PC-3 (cell line): Measurements from ENCODE around the gene PRPH2. TPM values are rescaled to one million over a fixed set of nuclear protein-coding genes. Genes with fewer than 3 reads are reported as not detected.

Experiments used
- ATAC-seq: fragments of 200-7000 bp; cut with Tn5 transposase; 2 replicates; pipeline ENCODE4 v1.9.1; 2020; ENCODE audit warnings: mild to moderate bottlenecking, moderate library complexity
- BruUV-seq: library from RNA; stranded (reverse); fragments of 400-500 nt; replicated peaks from 2 replicates; lab custom pipeline; 2021; lab: Mats Ljungman, UMichigan
- CTCF ChIA-PET: fragments of 300-600 bp; sonication (Branson Sonifier 250); formaldehyde crosslinking; loops from one replicate; lab custom pipeline; 2022; ENCODE audit warnings: antibody characterized with exemption; lab: Charles Lee
- POLR2A ChIA-PET: fragments of 300-600 bp; sonication (Branson Sonifier 250); formaldehyde crosslinking; loops from one replicate; lab custom pipeline; 2022; ENCODE audit warnings: antibody characterized with exemption; ENCODE audit not compliant: unreplicated experiment; lab: Charles Lee
- DNase-seq: peaks from one replicate; pipeline ENCODE4 v3.0.0-alpha.2; 2015
- H2AFZ ChIP-seq: fragments of 300-600 bp; sonication (generic); 2 replicates; pipeline ENCODE4 v1.6.0; 2016; ENCODE audit warnings: antibody characterized with exemption, low read length
- H3F3A ChIP-seq: fragments of 300-600 bp; sonication (generic); one replicate; pipeline ENCODE4 v1.6.0; 2017; ENCODE audit warnings: antibody characterized with exemption, low read length, control low read depth, mild to moderate bottlenecking; ENCODE audit not compliant: unreplicated experiment
- H3K27ac ChIP-seq: fragments of 300-600 bp; sonication (generic); 2 replicates; pipeline ENCODE4 v1.5.1; 2016; ENCODE audit warnings: mild to moderate bottlenecking, low read length
- H3K27me3 ChIP-seq: fragments of 300-600 bp; sonication (generic); 2 replicates; pipeline ENCODE4 v1.6.1; 2016; ENCODE audit warnings: low read length, mixed read lengths
- H3K36me3 ChIP-seq: fragments of 300-600 bp; sonication (generic); 2 replicates; pipeline ENCODE4 v1.6.1; 2016; ENCODE audit warnings: low read depth, mixed run types, low read length, mixed read lengths
- H3K4me1 ChIP-seq: fragments of 300-600 bp; sonication (generic); 2 replicates; pipeline ENCODE4 v1.5.1; 2016; ENCODE audit warnings: low read length; ENCODE audit not compliant: insufficient read depth
- H3K4me2 ChIP-seq: fragments of 300-600 bp; sonication (generic); 2 replicates; pipeline ENCODE4 v1.6.0; 2016; ENCODE audit warnings: low read length
- H3K4me3 ChIP-seq: fragments of 300-600 bp; sonication (generic); 2 replicates; pipeline ENCODE4 v1.5.1; 2016; ENCODE audit warnings: mild to moderate bottlenecking, low read length, mixed read lengths
- H3K79me2 ChIP-seq: fragments of 300-600 bp; sonication (generic); 2 replicates; pipeline ENCODE4 v1.6.1; 2017; ENCODE audit warnings: low read length, mixed read lengths
- H3K9ac ChIP-seq: fragments of 300-600 bp; sonication (generic); 2 replicates; pipeline ENCODE4 v1.6.0; 2016; ENCODE audit warnings: mild to moderate bottlenecking, low read length
- H3K9me2 ChIP-seq: fragments of 300-600 bp; sonication (generic); replicated peaks from 2 replicates; pipeline ENCODE4 v1.6.1; 2016; ENCODE audit warnings: mixed run types, low read length, mixed read lengths
- H3K9me3 ChIP-seq: fragments of 300-600 bp; sonication (generic); 2 replicates; pipeline ENCODE4 v1.6.1; 2016; ENCODE audit warnings: low read length, mixed read lengths
- H4K20me1 ChIP-seq: fragments of 300-600 bp; sonication (generic); 2 replicates; pipeline ENCODE4 v1.6.1; 2016; ENCODE audit warnings: low read length, mixed read lengths
- EZH2 ChIP-seq: fragments of 300-600 bp; sonication (generic); IDR thresholded peaks from one replicate; pipeline ENCODE4 v1.6.1; 2017; ENCODE audit warnings: antibody characterized with exemption, mild to moderate bottlenecking, low read length; ENCODE audit not compliant: unreplicated experiment
- EZH2phosphoT487 ChIP-seq: fragments of 300-600 bp; sonication (generic); IDR thresholded peaks from 2 replicates; pipeline ENCODE4 v1.6.1; 2018; ENCODE audit warnings: mild to moderate bottlenecking, antibody characterized with exemption, low read length, borderline replicate concordance
- intact Hi-C: fragments of 100-400 bp; cut with micrococcal nuclease; formaldehyde crosslinking; loops from 2 replicates; pipeline ENCODE4 v1.9.0; 2023
- total RNA-seq: library from RNA; depleted of rRNA; stranded (reverse); fragments of >200 nt; gene quantifications from 2 replicates; pipeline ENCODE4 v1.2.3, GENCODE V29; 2014
- TF ChIP-seq, protein P1 (sequence below): fragments of 300-600 bp; sonication (generic); conservative IDR thresholded peaks from 2 replicates; pipeline ENCODE4 v1.5.1; 2017; ENCODE audit warnings: antibody characterized with exemption, low read depth, mild to moderate bottlenecking, low read length

Gene PRPH2
- total RNA-seq, 1 experiment from 2014 or later = not detected

DNA sequence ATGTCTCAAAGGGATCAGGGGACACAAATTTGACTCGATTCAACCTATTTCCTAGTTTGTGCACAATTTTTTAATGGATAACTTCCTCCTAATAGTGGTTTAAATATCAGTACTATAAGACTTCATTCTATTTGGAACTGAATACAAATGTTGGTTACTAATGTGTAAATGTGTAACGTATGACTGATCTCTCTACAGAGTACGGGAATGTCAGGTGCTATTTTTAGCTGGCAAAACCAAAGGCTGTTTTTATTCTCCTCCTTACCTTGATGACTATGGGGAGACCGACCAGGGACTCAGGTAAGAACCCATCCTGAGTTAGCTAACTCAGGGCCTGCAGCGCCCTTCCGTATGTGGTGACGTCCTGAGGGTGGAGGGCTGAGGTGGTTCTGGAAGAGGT is 33.0 kb downstream of the PRPH2 start:
- intact Hi-C loops = no loop called here
- POLR2A ChIA-PET = no interaction called here
- H2AFZ ChIP-seq = no peak overlapping the region
- no peaks in the 10 kb centered on the region for H4K20me1 ChIP-seq
- ATAC-seq (no peak), DNase-seq (no peak)
- no peaks in the 10 kb centered on the region for H3K4me1 ChIP-seq
- no peaks in the 10 kb centered on the region for H3K9me3 ChIP-seq
- H3K27me3 ChIP-seq = no peaks in the 10 kb centered on the region
- H3F3A ChIP-seq = no peaks in the 10 kb centered on the region
- H3K4me2 ChIP-seq = no peak overlapping the region
- H3K9ac ChIP-seq = no peak overlapping the region
- H3K9me2 ChIP-seq = no peaks in the 10 kb centered on the region
- H3K27ac ChIP-seq = no peak overlapping the region
- TF ChIP-seq, protein P1, sequence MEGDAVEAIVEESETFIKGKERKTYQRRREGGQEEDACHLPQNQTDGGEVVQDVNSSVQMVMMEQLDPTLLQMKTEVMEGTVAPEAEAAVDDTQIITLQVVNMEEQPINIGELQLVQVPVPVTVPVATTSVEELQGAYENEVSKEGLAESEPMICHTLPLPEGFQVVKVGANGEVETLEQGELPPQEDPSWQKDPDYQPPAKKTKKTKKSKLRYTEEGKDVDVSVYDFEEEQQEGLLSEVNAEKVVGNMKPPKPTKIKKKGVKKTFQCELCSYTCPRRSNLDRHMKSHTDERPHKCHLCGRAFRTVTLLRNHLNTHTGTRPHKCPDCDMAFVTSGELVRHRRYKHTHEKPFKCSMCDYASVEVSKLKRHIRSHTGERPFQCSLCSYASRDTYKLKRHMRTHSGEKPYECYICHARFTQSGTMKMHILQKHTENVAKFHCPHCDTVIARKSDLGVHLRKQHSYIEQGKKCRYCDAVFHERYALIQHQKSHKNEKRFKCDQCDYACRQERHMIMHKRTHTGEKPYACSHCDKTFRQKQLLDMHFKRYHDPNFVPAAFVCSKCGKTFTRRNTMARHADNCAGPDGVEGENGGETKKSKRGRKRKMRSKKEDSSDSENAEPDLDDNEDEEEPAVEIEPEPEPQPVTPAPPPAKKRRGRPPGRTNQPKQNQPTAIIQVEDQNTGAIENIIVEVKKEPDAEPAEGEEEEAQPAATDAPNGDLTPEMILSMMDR = no peak
- no peak for TF ChIP-seq EZH2phosphoT487
- no peak for TF ChIP-seq EZH2
- BruUV-seq = no TSS peak
- H3K4me3 ChIP-seq = no peak overlapping the region
- peaks cover 36% of the 10 kb centered on the region for H3K36me3 ChIP-seq
- CTCF ChIA-PET = no interaction called here
- H3K79me2 ChIP-seq = no peaks in the 10 kb centered on the region

DNA sequence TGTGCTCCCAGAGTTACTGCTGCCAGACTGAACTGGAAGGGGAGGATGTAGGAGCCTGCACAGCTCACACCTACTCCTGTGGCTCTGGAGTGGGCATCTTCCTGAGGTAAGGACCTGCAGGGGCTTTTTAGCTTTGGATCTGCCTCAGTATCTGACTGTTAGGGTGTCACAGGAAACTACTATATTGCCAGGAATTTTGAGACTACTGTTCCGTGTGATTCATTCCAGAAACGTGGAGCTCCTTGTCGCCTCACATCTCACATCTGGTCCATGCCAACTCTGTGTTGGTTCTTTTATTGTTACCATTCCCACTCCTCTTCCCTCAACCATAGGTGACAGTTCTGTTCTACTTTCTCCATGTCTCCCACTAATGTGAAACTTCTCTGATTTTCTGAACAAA is 34.1 kb downstream of the PRPH2 start:
- H2AFZ ChIP-seq = no peak overlapping the region
- H3K9me3 ChIP-seq = no peaks in the 10 kb centered on the region
- no peak overlapping the region for H3K4me3 ChIP-seq
- H3K4me2 ChIP-seq = no peak overlapping the region
- CTCF ChIA-PET = no interaction called here
- no peaks in the 10 kb centered on the region for H3K79me2 ChIP-seq
- H3K27ac ChIP-seq = no peak overlapping the region
- BruUV-seq = no TSS peak
- no peak overlapping the region for H3K9ac ChIP-seq
- TF ChIP-seq, protein P1 = no peak
- TF ChIP-seq EZH2phosphoT487 = no peak
- no peak for TF ChIP-seq EZH2
- H3F3A ChIP-seq = no peaks in the 10 kb centered on the region
- H3K4me1 ChIP-seq = no peaks in the 10 kb centered on the region
- ATAC-seq (no peak), DNase-seq (no peak)
- no peaks in the 10 kb centered on the region for H3K9me2 ChIP-seq
- POLR2A ChIA-PET = no interaction called here
- intact Hi-C loops = no loop called here
- no peaks in the 10 kb centered on the region for H3K27me3 ChIP-seq
- peaks cover 44% of the 10 kb centered on the region for H3K36me3 ChIP-seq
- H4K20me1 ChIP-seq = no peaks in the 10 kb centered on the region

DNA sequence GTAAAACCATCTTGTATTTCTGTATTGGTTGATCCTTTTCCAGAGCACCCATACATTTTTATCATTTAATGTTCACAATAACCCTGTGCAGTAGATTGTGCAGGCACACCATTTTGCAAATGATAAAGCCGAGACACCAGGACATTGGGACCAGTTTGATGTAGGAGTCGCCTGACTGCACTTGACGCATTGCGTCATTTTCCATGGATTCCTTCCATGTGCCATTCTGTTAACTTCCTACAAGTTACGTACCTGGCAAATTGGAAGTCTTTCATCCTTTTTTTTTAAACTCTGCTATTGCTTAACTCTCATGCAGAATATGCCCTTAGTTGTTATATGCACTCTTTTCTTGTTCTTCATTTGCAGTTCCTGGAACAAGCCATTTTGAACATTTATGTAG is 43.0 kb downstream of the PRPH2 start:
- Histone ChIP-seq H3K4me3 (no peak overlapping the region), H3K9me3 (no peaks in the 10 kb centered on the region), H3K27ac (no peak overlapping the region), H3K27me3 (no peaks in the 10 kb centered on the region), H3K9ac (no peak overlapping the region), H3K9me2 (no peaks in the 10 kb centered on the region), H3F3A (no peaks in the 10 kb centered on the region), H2AFZ (no peak overlapping the region), H3K36me3 (peaks cover 56% of the 10 kb centered on the region), H3K4me2 (no peak overlapping the region), H3K4me1 (no peaks in the 10 kb centered on the region), H3K79me2 (no peaks in the 10 kb centered on the region), H4K20me1 (no peaks in the 10 kb centered on the region)
- TF ChIP-seq EZH2 (no peak), EZH2phosphoT487 (no peak)
- TF ChIP-seq, protein P1 = no peak
- no peak for ATAC-seq
- BruUV-seq = no TSS peak
- POLR2A ChIA-PET = no interaction called here
- intact Hi-C loops = no loop called here
- DNase-seq = no peak
- CTCF ChIA-PET = no interaction called here
